OCI-LY3 (cell line): ENCODE data around the gene SYT8.

Experiments
- EZH2phosphoT487 ChIP-seq: fragments of 200-600 bp; shearing (Covaris generic); IDR thresholded peaks from 2 replicates; pipeline ENCODE4 v1.6.1; 2018; ENCODE audit warnings: antibody characterized with exemption, mixed run types, low read depth
- TF ChIP-seq, protein P1 (sequence below): fragments of 200-600, 300-600 bp; sonication (generic); IDR thresholded peaks from 2 replicates; pipeline ENCODE4 v1.5.1; 2014; ENCODE audit warnings: antibody characterized with exemption, low read length, low read depth

DNA sequence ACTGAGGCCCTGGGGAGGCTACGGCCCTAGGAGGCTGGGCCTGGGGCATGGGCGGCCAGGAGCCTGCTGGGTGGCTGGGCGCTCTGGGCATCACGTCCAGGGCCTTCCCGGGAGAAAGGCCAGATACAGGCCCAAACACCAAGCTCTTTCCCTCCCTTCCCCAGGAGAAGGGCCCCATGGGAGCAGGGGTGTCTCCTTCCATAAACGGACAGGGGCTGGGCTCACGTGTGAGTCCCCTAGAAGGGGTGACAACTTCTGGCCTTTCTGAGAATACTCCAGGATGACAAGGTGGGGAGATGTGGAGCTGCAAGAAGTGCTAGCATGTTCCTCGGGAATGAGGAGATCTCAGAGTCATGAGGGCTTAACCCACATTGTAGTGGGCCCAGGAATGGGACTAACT lies 19.5 kb upstream of the SYT8 start:
- TF ChIP-seq, protein P1, sequence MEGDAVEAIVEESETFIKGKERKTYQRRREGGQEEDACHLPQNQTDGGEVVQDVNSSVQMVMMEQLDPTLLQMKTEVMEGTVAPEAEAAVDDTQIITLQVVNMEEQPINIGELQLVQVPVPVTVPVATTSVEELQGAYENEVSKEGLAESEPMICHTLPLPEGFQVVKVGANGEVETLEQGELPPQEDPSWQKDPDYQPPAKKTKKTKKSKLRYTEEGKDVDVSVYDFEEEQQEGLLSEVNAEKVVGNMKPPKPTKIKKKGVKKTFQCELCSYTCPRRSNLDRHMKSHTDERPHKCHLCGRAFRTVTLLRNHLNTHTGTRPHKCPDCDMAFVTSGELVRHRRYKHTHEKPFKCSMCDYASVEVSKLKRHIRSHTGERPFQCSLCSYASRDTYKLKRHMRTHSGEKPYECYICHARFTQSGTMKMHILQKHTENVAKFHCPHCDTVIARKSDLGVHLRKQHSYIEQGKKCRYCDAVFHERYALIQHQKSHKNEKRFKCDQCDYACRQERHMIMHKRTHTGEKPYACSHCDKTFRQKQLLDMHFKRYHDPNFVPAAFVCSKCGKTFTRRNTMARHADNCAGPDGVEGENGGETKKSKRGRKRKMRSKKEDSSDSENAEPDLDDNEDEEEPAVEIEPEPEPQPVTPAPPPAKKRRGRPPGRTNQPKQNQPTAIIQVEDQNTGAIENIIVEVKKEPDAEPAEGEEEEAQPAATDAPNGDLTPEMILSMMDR, result no peak
- no peak for TF ChIP-seq EZH2phosphoT487
